ENCODE data around the gene NEK6. TPM values are rescaled to one million over a fixed set of nuclear protein-coding genes. Genes with fewer than 3 reads are reported as not detected.

The NEK6 gene
- total and polyA plus RNA-seq, 9 of the 15 experiments (the other 6 are each of a cell fraction or from before 2014, with no cell fraction given) = 3.1 to 19.0 (median 8.4) TPM

- TF ChIP-seq MLX (CRISPR knock-in tag; conservative IDR thresholded peaks at IDR 0.05) (no peak), ZHX1 (conservative IDR thresholded peaks at IDR 0.05; ENCODE audit: low read length) (no peak), HMGXB4 (CRISPR knock-in tag; IDR thresholded peaks at IDR 0.05) (no peak), MBD1 (CRISPR knock-in tag; IDR thresholded peaks at IDR 0.05) (no peak), NFYB (IDR thresholded peaks at IDR 0.05; ENCODE audit: extremely low read depth, insufficient read length) (no peak), THRAP3 (IDR thresholded peaks at IDR 0.05; ENCODE audit: borderline replicate concordance) (no peak), TCF7L2 (IDR thresholded peaks at IDR 0.05; ENCODE audit: low read depth, low read length) (no peak), TRIM25 (IDR thresholded peaks at IDR 0.05; ENCODE audit: borderline replicate concordance) (no peak)
These were observed 71.5 kb downstream of the NEK6 start (continued) for GRCh38 chr9:124329206-124329792.

All from K562 (cell line).